K562 (cell line): ENCODE data around the gene SLC22A1. TPM values are rescaled to one million over a fixed set of nuclear protein-coding genes. Genes with fewer than 3 reads are reported as not detected.

Experiments used
- ATAC-seq: fragments of 200-7000 bp; cut with Tn5 transposase; 3 replicates; pipeline ENCODE4 v1.9.1; 2020; ENCODE audit warnings: moderate library complexity
- BruUV-seq: library from RNA; stranded (reverse); fragments of 400-500 nt; replicated peaks from 2 replicates; lab custom pipeline; 2021; lab: Mats Ljungman, UMichigan
- CTCF ChIA-PET: fragments of 300-600 bp; formaldehyde crosslinking; extraction: SDS; loops from one replicate; lab custom pipeline; 2021; ENCODE audit warnings: low intra/inter-chr PET ratio; lab: Yijun Ruan, JAX
- POLR2A ChIA-PET: fragments of 300-600, 350-650 bp; sonication (Branson Sonifier 250); formaldehyde crosslinking; extraction: SDS; loops from one replicate; lab custom pipeline; 2021; ENCODE audit warnings: antibody characterized with exemption, inconsistent platforms; lab: Yijun Ruan, JAX
- DNase-seq, 4 experiments: peaks; one replicate each; pipeline versions ENCODE4 v3.0.0 to v3.0.0-alpha.2; 2011 to 2018; ENCODE audit warnings: low spot score in 3 of 4, mixed read lengths in 3 of 4; ENCODE audit errors: extremely low read depth in 1 of 4
- FAIRE-seq: peaks from 2 replicates; lab custom pipeline; 2011; peaks lifted over from hg19 to GRCh38; lab: Jason Lieb, UNC
- H2AFZ ChIP-seq: 2 replicates; pipeline ENCODE4 v1.6.0; 2011; ENCODE audit warnings: low read depth, low read length, control low read depth, inconsistent platforms
- H3K27ac ChIP-seq: fragments of 200-600 bp; 3 replicates; pipeline ENCODE4 v1.8.0; 2011; ENCODE audit warnings: low read depth, mild to moderate bottlenecking, control low read depth, inconsistent platforms, low read length, moderate library complexity, mixed read lengths; ENCODE audit errors: extremely low read depth
- H3K27me3 ChIP-seq, 2 experiments: fragments of 300-600 bp in 1 of 2; 2 replicates in 1 of 2; 3 replicates in 1 of 2; pipeline versions ENCODE4 v1.6.0 to v1.8.0; 2011; ENCODE audit warnings: inconsistent platforms in 2 of 2, low read length in 2 of 2, mild to moderate bottlenecking in 1 of 2, mixed read lengths in 1 of 2, moderate library complexity in 1 of 2; ENCODE audit not compliant: control insufficient read depth in 2 of 2, insufficient read depth in 2 of 2
- H3K36me3 ChIP-seq: fragments of 300-600 bp; 3 replicates; pipeline ENCODE4 v1.8.0; 2011; ENCODE audit warnings: mild to moderate bottlenecking, low read length, inconsistent platforms; ENCODE audit not compliant: control insufficient read depth, insufficient read depth
- H3K4me1 ChIP-seq, 2 experiments: fragments of 200-600 bp in 1 of 2; replicated peaks in 1 of 2; 2 replicates in 1 of 2; 3 replicates in 1 of 2; pipeline versions ENCODE4 v1.5.1 to v1.8.0; 2011; ENCODE audit warnings: inconsistent platforms in 2 of 2, low read length in 2 of 2, mild to moderate bottlenecking in 1 of 2, mixed read lengths in 1 of 2, moderate library complexity in 1 of 2; ENCODE audit not compliant: control insufficient read depth in 2 of 2, insufficient read depth in 2 of 2
- H3K4me2 ChIP-seq: 2 replicates; pipeline ENCODE4 v1.6.1; 2011; ENCODE audit warnings: low read length, control low read depth, inconsistent platforms, mixed read lengths; ENCODE audit not compliant: insufficient read depth
- H3K4me3 ChIP-seq: fragments of 200-600 bp; sonication (generic), shearing (Covaris generic); 2 replicates; pipeline ENCODE4 v1.5.1; 2016; ENCODE audit warnings: control low read depth, inconsistent platforms
- H3K79me2 ChIP-seq: fragments of 200-600 bp; 3 replicates; pipeline ENCODE4 v1.8.0; 2011; ENCODE audit warnings: low read length, inconsistent platforms; ENCODE audit not compliant: control insufficient read depth, insufficient read depth
- H3K9ac ChIP-seq, 2 experiments: 2 replicates each; pipeline versions ENCODE4 v1.6.0 to v1.6.1; 2011; ENCODE audit warnings: low read depth in 2 of 2, low read length in 2 of 2, control low read depth in 1 of 2, inconsistent platforms in 1 of 2, mild to moderate bottlenecking in 1 of 2, mixed read lengths in 1 of 2; ENCODE audit not compliant: insufficient read depth in 1 of 2
- H3K9me1 ChIP-seq: one replicate; pipeline ENCODE4 v1.6.0; 2011; ENCODE audit warnings: inconsistent platforms, mild to moderate bottlenecking, low read length, moderate library complexity; ENCODE audit not compliant: control insufficient read depth, insufficient read depth
- H3K9me3 ChIP-seq: replicated peaks from 2 replicates; pipeline ENCODE4 v1.5.1; 2011; ENCODE audit warnings: low read depth, low read length, inconsistent platforms; ENCODE audit not compliant: control insufficient read depth, insufficient read depth
- H4K20me1 ChIP-seq: replicated peaks from 2 replicates; pipeline ENCODE4 v1.6.1; 2011; ENCODE audit warnings: low read length, inconsistent platforms, mixed read lengths; ENCODE audit not compliant: control insufficient read depth, insufficient read depth
- ARNT ChIP-seq, 2 experiments: fragments of 450-650 bp; IDR thresholded peaks; 2 replicates each; pipeline ENCODE4 v1.6.1; 2016; ENCODE audit warnings: mild to moderate bottlenecking in 1 of 2
- HDAC3 ChIP-seq: fragments of 450-650 bp; IDR thresholded peaks from 2 replicates; pipeline ENCODE4 v1.6.1; 2018; ENCODE audit warnings: borderline replicate concordance, mild to moderate bottlenecking, moderate library complexity; ENCODE audit not compliant: partially characterized antibody
- HEY1 ChIP-seq: fragments of 250-450 bp; sonication (Bioruptor Pico); IDR thresholded peaks from 2 replicates; pipeline ENCODE4 v1.5.0; 2020; ENCODE audit warnings: mild to moderate bottlenecking, moderate library complexity, borderline replicate concordance
- KLF1 ChIP-seq: fragments of 450-650 bp; IDR thresholded peaks from 2 replicates; pipeline ENCODE4 v1.6.1; 2016; ENCODE audit warnings: missing genetic modification characterization, missing compliant biosample characterization
- PTTG1 ChIP-seq: fragments of 450-650 bp; IDR thresholded peaks from 2 replicates; pipeline ENCODE4 v1.6.1; 2016; ENCODE audit warnings: low read depth, mild to moderate bottlenecking, missing genetic modification characterization, missing compliant biosample characterization
- RCOR1 ChIP-seq, 2 experiments: IDR thresholded peaks; 2 replicates each; pipeline ENCODE4 v1.6.1; 2012; ENCODE audit warnings: low read depth in 2 of 2, low read length in 2 of 2, borderline replicate concordance in 1 of 2, improper control_type of control experiment in 1 of 2
- REST ChIP-seq, 2 experiments: fragments of 450-650 bp; formaldehyde crosslinking in 1 of 2; IDR thresholded peaks; 2 replicates each; pipeline versions ENCODE4 v1.4.0 to v1.6.1; 2014 to 2020; ENCODE audit warnings: mild to moderate bottlenecking in 2 of 2, borderline replicate concordance in 1 of 2, low read depth in 1 of 2
- YY1 ChIP-seq, 3 experiments: IDR thresholded peaks; 2 replicates each; pipeline ENCODE4 v1.6.1; 2011; ENCODE audit warnings: low read length in 2 of 3, mild to moderate bottlenecking in 2 of 3, moderate library complexity in 2 of 3, borderline replicate concordance in 1 of 3, control low read depth in 1 of 3, low read depth in 1 of 3; ENCODE audit not compliant: insufficient read depth in 3 of 3, insufficient replicate concordance in 2 of 3, control insufficient read depth in 1 of 3, insufficient read length in 1 of 3; ENCODE audit errors: extremely low read depth in 1 of 3
- ZBTB43 ChIP-seq: sonication (generic); formaldehyde crosslinking; IDR thresholded peaks from 2 replicates; pipeline ENCODE4 v1.8.0; 2023; ENCODE audit warnings: mild to moderate bottlenecking, missing genetic modification reagents
- ZNF316 ChIP-seq: fragments of 450-650 bp; IDR thresholded peaks from 2 replicates; pipeline ENCODE4 v1.6.1; 2016
- ZNF445 ChIP-seq: fragments of 250-450 bp; sonication (Bioruptor Pico); IDR thresholded peaks from 2 replicates; pipeline ENCODE4 v1.4.0; 2020; ENCODE audit warnings: low read depth, mild to moderate bottlenecking, moderate library complexity
- WGBS: fragments of 100-300 bp; shearing (Covaris generic); methylation state at CpG from one replicate; pipeline ENCODE4 v1.1.6; 2016; ENCODE audit warnings: low coverage, mixed read lengths; ENCODE audit not compliant: insufficient coverage; ENCODE audit errors: missing lambda C conversion rate; 5-methylcytosine and 5-hydroxymethylcytosine counted together
- in situ Hi-C: fragments of 300-500 bp; cut with MboI; formaldehyde crosslinking; loops from 4 replicates; pipeline ENCODE4 v1.15.0; 2018; ENCODE audit warnings: inconsistent platforms, mixed read lengths
- intact Hi-C: fragments of 100-400 bp; cut with micrococcal nuclease; formaldehyde crosslinking; loops from 2 replicates; pipeline ENCODE4 v1.14.2; 2022
- polyA plus RNA-seq, 8 experiments: library from polyadenylated mRNA; depleted of rRNA in 4 of 8; stranded (reverse) in 5 of 8; unstranded in 3 of 8; fragments of >200 nt; fragmentation: Nextera tagmentation in 2 of 8; fragmentation: Illumina TruSeq in 1 of 8; extraction: Ambion mirVana in 2 of 8; extraction: Trizol in 1 of 8; gene quantifications; 2 replicates each; pipeline versions ENCODE4 v1.2.1 to v1.2.3, GENCODE V29; 2011 to 2014; ENCODE audit warnings: inconsistent platforms in 1 of 8, missing spikeins in 1 of 8
- total RNA-seq, 7 experiments: library from RNA; depleted of rRNA in 6 of 7; stranded (reverse); fragments of >200 nt in 6 of 7; fragmentation: Illumina TruSeq in 2 of 7; extraction: Trizol in 2 of 7; gene quantifications; 2 replicates each; pipeline versions ENCODE4 v1.2.1 to v1.2.3, GENCODE V29; 2011 to 2021; ENCODE audit warnings: low replicate concordance in 1 of 7

The SLC22A1 gene
- total and polyA plus RNA-seq, 9 of the 15 experiments (the other 6 are each of a cell fraction or from before 2014, with no cell fraction given) = 0.11 to 0.60 (median 0.26) TPM; not detected in 4

- TF ChIP-seq YY1 (IDR thresholded peaks at IDR 0.05; ENCODE audit: borderline replicate concordance in 1 of 3, control insufficient read depth in 1 of 3, extremely low read depth in 1 of 3, insufficient read depth in 3 of 3, insufficient read length in 1 of 3, insufficient replicate concordance in 2 of 3, low read depth in 1 of 3, low read length in 2 of 3) = no peak
- no peak for TF ChIP-seq KLF1 (tag)
- TF ChIP-seq HEY1 (CRISPR knock-in tag) = no peak
- TF ChIP-seq ZNF316 = no peak
- no peak for TF ChIP-seq ARNT (IDR thresholded peaks at IDR 0.05)
- TF ChIP-seq ZBTB43 (CRISPR knock-in tag) = no peak
These were observed 53.1 kb downstream of the SLC22A1 start (continued) for GRCh38 chr6:160174681-160175080.

GRCh38 chr6:160177220-160177619, 55.6 kb downstream of the SLC22A1 start:
- no peak overlapping the region for H3K4me2 ChIP-seq
- no TSS peak for BruUV-seq
- H3K27ac ChIP-seq = no peak overlapping the region
- no peaks in the 10 kb centered on the region for H4K20me1 ChIP-seq
- no peak for FAIRE-seq
- ChIA-PET CTCF (no interaction called here), POLR2A (no interaction called here)
- no peaks in the 10 kb centered on the region for H3K9me1 ChIP-seq
- no peaks in the 10 kb centered on the region for H3K9me3 ChIP-seq
- H3K27me3 ChIP-seq = peaks cover 0 to 3% of the 10 kb centered on the region in 2 experiments; a peak in 1 of 5 replicates
- no peaks in the 10 kb centered on the region for H3K4me1 ChIP-seq
- intact Hi-C loops = no loop called here
- no peak for ATAC-seq
- no peak overlapping the region for H3K9ac ChIP-seq
- H3K79me2 ChIP-seq = no peaks in the 10 kb centered on the region
- in situ Hi-C loops = no loop called here
- H2AFZ ChIP-seq = no peak overlapping the region
- WGBS = 0% methylated on average over 2 of the region's 2 CpGs
- no peak overlapping the region for H3K4me3 ChIP-seq
- no peak for DNase-seq
- no peaks in the 10 kb centered on the region for H3K36me3 ChIP-seq
- TF ChIP-seq RCOR1 (IDR thresholded peaks at IDR 0.05; ENCODE audit: borderline replicate concordance in 1 of 2, low read depth in 2 of 2, low read length in 2 of 2) = no peak
- TF ChIP-seq REST (IDR thresholded peaks at IDR 0.05; ENCODE audit: borderline replicate concordance) = no peak
- TF ChIP-seq REST (CRISPR knock-in tag; IDR thresholded peaks at IDR 0.05; ENCODE audit: low read depth) = no peak
- TF ChIP-seq HDAC3 = no peak
- no peak for TF ChIP-seq ZNF445 (CRISPR knock-in tag)
- no peak for TF ChIP-seq PTTG1 (tag)
